ENCODE results near the gene CKAP2.
"Not testable (repeated sequence)": the region's sequence is repeated elsewhere in the genome, so short reads cannot be mapped to it uniquely, and the experiment has no call there.

- TF ChIP-seq, protein P1, sequence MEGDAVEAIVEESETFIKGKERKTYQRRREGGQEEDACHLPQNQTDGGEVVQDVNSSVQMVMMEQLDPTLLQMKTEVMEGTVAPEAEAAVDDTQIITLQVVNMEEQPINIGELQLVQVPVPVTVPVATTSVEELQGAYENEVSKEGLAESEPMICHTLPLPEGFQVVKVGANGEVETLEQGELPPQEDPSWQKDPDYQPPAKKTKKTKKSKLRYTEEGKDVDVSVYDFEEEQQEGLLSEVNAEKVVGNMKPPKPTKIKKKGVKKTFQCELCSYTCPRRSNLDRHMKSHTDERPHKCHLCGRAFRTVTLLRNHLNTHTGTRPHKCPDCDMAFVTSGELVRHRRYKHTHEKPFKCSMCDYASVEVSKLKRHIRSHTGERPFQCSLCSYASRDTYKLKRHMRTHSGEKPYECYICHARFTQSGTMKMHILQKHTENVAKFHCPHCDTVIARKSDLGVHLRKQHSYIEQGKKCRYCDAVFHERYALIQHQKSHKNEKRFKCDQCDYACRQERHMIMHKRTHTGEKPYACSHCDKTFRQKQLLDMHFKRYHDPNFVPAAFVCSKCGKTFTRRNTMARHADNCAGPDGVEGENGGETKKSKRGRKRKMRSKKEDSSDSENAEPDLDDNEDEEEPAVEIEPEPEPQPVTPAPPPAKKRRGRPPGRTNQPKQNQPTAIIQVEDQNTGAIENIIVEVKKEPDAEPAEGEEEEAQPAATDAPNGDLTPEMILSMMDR (IDR thresholded peaks at IDR 0.05): not testable (repeated sequence)
- TF ChIP-seq POLR2AphosphoS5 (IDR thresholded peaks at IDR 0.05; ENCODE audit: insufficient read depth in 1 of 2, low read depth in 1 of 2); POLR2A (IDR thresholded peaks at IDR 0.05): not testable (repeated sequence)
Observed at GRCh38 chr13:52407436-52407835, 47.8 kb upstream of the CKAP2 start.
